ENCODE data around the gene TICRR.

DNA sequence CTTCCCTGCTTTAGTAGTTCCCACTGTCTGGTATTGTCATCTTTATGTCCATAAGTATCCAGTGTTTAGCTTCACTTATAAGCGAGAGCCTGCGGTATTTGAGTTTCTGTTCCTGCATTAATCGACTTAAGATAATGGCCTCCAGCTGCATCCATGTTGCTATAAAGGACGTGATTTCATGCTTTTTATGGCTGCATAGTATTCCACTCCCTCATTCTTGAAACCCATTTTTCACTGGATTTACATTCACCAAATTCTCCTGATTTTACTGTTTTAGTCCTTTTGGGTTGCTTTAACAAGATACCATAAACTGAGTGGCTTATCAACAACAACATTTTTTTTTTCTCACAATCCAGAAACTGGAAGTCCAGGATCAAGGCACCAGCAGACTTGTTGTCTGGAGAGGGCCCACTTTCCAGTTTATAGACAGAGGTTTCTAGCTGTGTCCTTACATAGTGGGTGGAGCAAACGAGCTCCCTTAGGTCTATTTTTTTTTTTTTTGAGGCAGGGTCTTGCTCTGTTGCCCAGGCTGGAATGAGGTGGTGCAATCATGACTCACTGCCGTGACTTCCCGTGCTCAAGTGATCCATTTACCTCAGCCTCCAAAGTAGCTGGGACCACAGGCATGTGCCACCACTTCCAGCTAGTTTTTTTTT, 6.1 kb upstream of the TICRR start:
- TF ChIP-seq DNMT1 (CRISPR knock-in tag; IDR thresholded peaks at IDR 0.05) (no peak), AHDC1 (CRISPR knock-in tag; IDR thresholded peaks at IDR 0.05; ENCODE audit: borderline replicate concordance) (no peak), ZNF468 (CRISPR knock-in tag; IDR thresholded peaks at IDR 0.05) (no peak), KLF9 (CRISPR knock-in tag; IDR thresholded peaks at IDR 0.05; ENCODE audit: low read depth) (no peak), ZNF687 (CRISPR knock-in tag; IDR thresholded peaks at IDR 0.05) (no peak), CBFB (CRISPR knock-in tag; IDR thresholded peaks at IDR 0.05) (no peak)
- TF ChIP-seq, protein P1, sequence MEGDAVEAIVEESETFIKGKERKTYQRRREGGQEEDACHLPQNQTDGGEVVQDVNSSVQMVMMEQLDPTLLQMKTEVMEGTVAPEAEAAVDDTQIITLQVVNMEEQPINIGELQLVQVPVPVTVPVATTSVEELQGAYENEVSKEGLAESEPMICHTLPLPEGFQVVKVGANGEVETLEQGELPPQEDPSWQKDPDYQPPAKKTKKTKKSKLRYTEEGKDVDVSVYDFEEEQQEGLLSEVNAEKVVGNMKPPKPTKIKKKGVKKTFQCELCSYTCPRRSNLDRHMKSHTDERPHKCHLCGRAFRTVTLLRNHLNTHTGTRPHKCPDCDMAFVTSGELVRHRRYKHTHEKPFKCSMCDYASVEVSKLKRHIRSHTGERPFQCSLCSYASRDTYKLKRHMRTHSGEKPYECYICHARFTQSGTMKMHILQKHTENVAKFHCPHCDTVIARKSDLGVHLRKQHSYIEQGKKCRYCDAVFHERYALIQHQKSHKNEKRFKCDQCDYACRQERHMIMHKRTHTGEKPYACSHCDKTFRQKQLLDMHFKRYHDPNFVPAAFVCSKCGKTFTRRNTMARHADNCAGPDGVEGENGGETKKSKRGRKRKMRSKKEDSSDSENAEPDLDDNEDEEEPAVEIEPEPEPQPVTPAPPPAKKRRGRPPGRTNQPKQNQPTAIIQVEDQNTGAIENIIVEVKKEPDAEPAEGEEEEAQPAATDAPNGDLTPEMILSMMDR (CRISPR knock-in tag; IDR thresholded peaks at IDR 0.05), result no peak
